MM.1S (cell line): ENCODE measurements around the gene MBOAT7.

Experiments used
- DNase-seq: peaks from one replicate; pipeline ENCODE4 v3.0.0-alpha.2; 2015
- H2AFZ ChIP-seq: fragments of 300-600 bp; sonication (generic); 2 replicates; pipeline ENCODE4 v1.6.0; 2016; ENCODE audit warnings: antibody characterized with exemption, low read length
- H3F3A ChIP-seq: fragments of 300-600 bp; sonication (generic); 2 replicates; pipeline ENCODE4 v1.6.1; 2016; ENCODE audit warnings: mild to moderate bottlenecking, antibody characterized with exemption, low read length, moderate library complexity, mixed read lengths; ENCODE audit not compliant: insufficient read depth
- H3K27ac ChIP-seq: fragments of 300-600 bp; sonication (generic); 2 replicates; pipeline ENCODE4 v1.5.1; 2016; ENCODE audit warnings: mild to moderate bottlenecking, low read length
- H3K27me3 ChIP-seq: fragments of 300-600 bp; sonication (generic); replicated peaks from 2 replicates; pipeline ENCODE4 v1.6.0; 2016; ENCODE audit warnings: low read length; ENCODE audit not compliant: insufficient read depth
- H3K36me3 ChIP-seq: fragments of 300-600 bp; sonication (generic); replicated peaks from 2 replicates; pipeline ENCODE4 v1.6.1; 2016; ENCODE audit warnings: mild to moderate bottlenecking, low read length, mixed read lengths; ENCODE audit not compliant: insufficient read depth
- H3K4me1 ChIP-seq: fragments of 300-600 bp; sonication (generic); 2 replicates; pipeline ENCODE4 v1.6.1; 2016; ENCODE audit warnings: low read length, mixed read lengths
- H3K4me2 ChIP-seq: fragments of 300-600 bp; sonication (generic); 2 replicates; pipeline ENCODE4 v1.6.0; 2016; ENCODE audit warnings: low read depth, low read length
- H3K4me3 ChIP-seq: fragments of 300-600 bp; sonication (generic); 2 replicates; pipeline ENCODE4 v1.5.1; 2016; ENCODE audit warnings: low read length, mixed read lengths
- H3K79me2 ChIP-seq: fragments of 300-600 bp; sonication (generic); 2 replicates; pipeline ENCODE4 v1.6.1; 2016; ENCODE audit warnings: mixed run types, low read length, mixed read lengths
- H3K9ac ChIP-seq: fragments of 300-600 bp; sonication (generic); 2 replicates; pipeline ENCODE4 v1.6.1; 2016; ENCODE audit warnings: low read length, mixed read lengths
- H3K9me2 ChIP-seq: fragments of 300-600 bp; sonication (generic); replicated peaks from 2 replicates; pipeline ENCODE4 v1.6.1; 2016; ENCODE audit warnings: mild to moderate bottlenecking, low read length, mixed read lengths; ENCODE audit not compliant: insufficient read depth
- H3K9me3 ChIP-seq: fragments of 300-600 bp; sonication (generic); replicated peaks from 2 replicates; pipeline ENCODE4 v1.6.1; 2016; ENCODE audit warnings: mild to moderate bottlenecking, low read length, mixed read lengths; ENCODE audit not compliant: insufficient read depth
- H4K20me1 ChIP-seq: fragments of 300-600 bp; sonication (generic); 2 replicates; pipeline ENCODE4 v1.6.1; 2016; ENCODE audit warnings: mild to moderate bottlenecking, low read length, moderate library complexity, mixed read lengths; ENCODE audit not compliant: insufficient read depth
- EZH2 ChIP-seq: fragments of 300-600 bp; sonication (generic); optimal IDR thresholded peaks from 2 replicates; pipeline ENCODE3; 2017; ENCODE audit warnings: low read depth, mild to moderate bottlenecking, antibody characterized with exemption, low read length, mixed read lengths
- EZH2phosphoT487 ChIP-seq: fragments of 300-600 bp; sonication (generic); IDR thresholded peaks from 2 replicates; pipeline ENCODE4 v1.6.1; 2018; ENCODE audit warnings: antibody characterized with exemption, low read length
- TF ChIP-seq, protein P1 (sequence below): fragments of 300-600 bp; sonication (generic); IDR thresholded peaks from 2 replicates; pipeline ENCODE4 v1.5.1; 2016; ENCODE audit warnings: antibody characterized with exemption, low read length, mixed read lengths

The MBOAT7 gene

GRCh38 chr19:54149021-54149812 lies 40.2 kb downstream of the MBOAT7 start:
- no peaks in the 10 kb centered on the region for H3K9me2 ChIP-seq
- peaks cover 11% of the 10 kb centered on the region for H3K36me3 ChIP-seq
- no peak overlapping the region for H3K27ac ChIP-seq
- H3K4me3 ChIP-seq, result no peak overlapping the region
- H3K79me2 ChIP-seq, result peaks cover 3% of the 10 kb centered on the region
- no peak for TF ChIP-seq EZH2phosphoT487
- TF ChIP-seq, protein P1, sequence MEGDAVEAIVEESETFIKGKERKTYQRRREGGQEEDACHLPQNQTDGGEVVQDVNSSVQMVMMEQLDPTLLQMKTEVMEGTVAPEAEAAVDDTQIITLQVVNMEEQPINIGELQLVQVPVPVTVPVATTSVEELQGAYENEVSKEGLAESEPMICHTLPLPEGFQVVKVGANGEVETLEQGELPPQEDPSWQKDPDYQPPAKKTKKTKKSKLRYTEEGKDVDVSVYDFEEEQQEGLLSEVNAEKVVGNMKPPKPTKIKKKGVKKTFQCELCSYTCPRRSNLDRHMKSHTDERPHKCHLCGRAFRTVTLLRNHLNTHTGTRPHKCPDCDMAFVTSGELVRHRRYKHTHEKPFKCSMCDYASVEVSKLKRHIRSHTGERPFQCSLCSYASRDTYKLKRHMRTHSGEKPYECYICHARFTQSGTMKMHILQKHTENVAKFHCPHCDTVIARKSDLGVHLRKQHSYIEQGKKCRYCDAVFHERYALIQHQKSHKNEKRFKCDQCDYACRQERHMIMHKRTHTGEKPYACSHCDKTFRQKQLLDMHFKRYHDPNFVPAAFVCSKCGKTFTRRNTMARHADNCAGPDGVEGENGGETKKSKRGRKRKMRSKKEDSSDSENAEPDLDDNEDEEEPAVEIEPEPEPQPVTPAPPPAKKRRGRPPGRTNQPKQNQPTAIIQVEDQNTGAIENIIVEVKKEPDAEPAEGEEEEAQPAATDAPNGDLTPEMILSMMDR, result no peak
- no peak for TF ChIP-seq EZH2
- H3K27me3 ChIP-seq, result no peaks in the 10 kb centered on the region
- H3K9me3 ChIP-seq, result no peaks in the 10 kb centered on the region
- no peaks in the 10 kb centered on the region for H3K4me1 ChIP-seq
- no peak overlapping the region for H3K4me2 ChIP-seq
- no peak for DNase-seq
- no peak overlapping the region for H2AFZ ChIP-seq
- no peak overlapping the region for H3K9ac ChIP-seq
- no peaks in the 10 kb centered on the region for H4K20me1 ChIP-seq
- H3F3A ChIP-seq, result 0 out of 2 replicates have a peak, but pooled peaks cover 10% of the 10 kb centered on the region

DNA sequence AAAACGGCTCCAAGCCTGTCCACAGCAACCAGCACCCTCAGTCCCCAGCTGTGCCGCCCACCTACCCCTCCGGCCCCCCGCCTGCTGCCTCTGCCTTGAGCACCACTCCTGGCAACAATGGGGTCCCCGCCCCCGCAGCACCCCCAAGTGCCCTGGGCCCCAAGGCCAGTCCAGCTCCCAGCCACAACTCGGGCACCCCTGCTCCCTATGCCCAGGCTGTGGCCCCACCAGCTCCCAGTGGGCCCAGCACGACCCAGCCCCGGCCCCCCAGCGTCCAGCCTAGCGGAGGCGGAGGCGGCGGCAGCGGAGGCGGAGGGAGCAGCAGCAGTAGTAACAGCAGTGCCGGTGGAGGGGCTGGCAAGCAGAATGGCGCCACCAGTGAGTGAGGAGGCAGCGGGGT lies 41.2 kb downstream of the MBOAT7 start:
- no peak overlapping the region for H3K27ac ChIP-seq

DNA sequence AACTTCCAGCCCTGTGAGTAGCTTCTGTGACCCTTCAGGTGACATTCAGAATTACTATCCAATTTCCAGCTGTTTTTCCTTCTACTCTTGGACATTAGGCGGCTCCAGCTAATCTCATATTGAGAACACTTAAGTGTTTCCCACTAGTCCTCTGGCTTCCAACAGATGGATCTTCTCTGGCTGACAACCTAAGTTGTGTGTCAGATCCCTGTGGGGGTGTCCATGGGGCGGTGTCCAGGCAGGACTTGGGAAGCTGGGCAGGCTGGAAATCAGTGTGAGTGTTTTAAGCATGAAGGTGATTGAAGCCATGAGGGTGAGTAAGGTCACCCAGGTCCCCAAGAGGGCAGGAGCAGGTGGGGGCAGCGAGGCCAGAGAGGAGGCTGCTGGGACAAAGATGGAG lies 41.7 kb downstream of the MBOAT7 start:
- Histone ChIP-seq H3K4me1 (no peaks in the 10 kb centered on the region), H4K20me1 (0 out of 2 replicates have a peak, but pooled peaks cover under 1% of the 10 kb centered on the region), H2AFZ (no peak overlapping the region), H3K9ac (no peak overlapping the region), H3K27me3 (no peaks in the 10 kb centered on the region), H3K4me3 (no peak overlapping the region), H3K27ac (no peak overlapping the region), H3F3A (no peaks in the 10 kb centered on the region), H3K36me3 (peaks cover 10% of the 10 kb centered on the region), H3K9me3 (no peaks in the 10 kb centered on the region), H3K4me2 (no peak overlapping the region), H3K9me2 (no peaks in the 10 kb centered on the region), H3K79me2 (peaks cover 18% of the 10 kb centered on the region)
- no peak for DNase-seq
- no peak for TF ChIP-seq EZH2phosphoT487
- TF ChIP-seq EZH2, result no peak
- TF ChIP-seq, protein P1, result no peak

More for the DNA sequence above, 41.2 kb downstream of the MBOAT7 start:
- H3K9me2 ChIP-seq, result no peaks in the 10 kb centered on the region
- H3K4me1 ChIP-seq, result no peaks in the 10 kb centered on the region
- H2AFZ ChIP-seq, result no peak overlapping the region
- 0 out of 2 replicates have a peak, but pooled peaks cover under 1% of the 10 kb centered on the region for H3F3A ChIP-seq
- H3K9ac ChIP-seq, result no peak overlapping the region
- H3K27me3 ChIP-seq, result no peaks in the 10 kb centered on the region
- H3K4me2 ChIP-seq, result no peak overlapping the region
- peaks cover 10% of the 10 kb centered on the region for H3K36me3 ChIP-seq
- peaks cover 13% of the 10 kb centered on the region for H3K79me2 ChIP-seq
- TF ChIP-seq EZH2phosphoT487, result no peak
- H4K20me1 ChIP-seq, result no peaks in the 10 kb centered on the region
- no peak overlapping the region for H3K4me3 ChIP-seq
- DNase-seq, result no peak
- H3K9me3 ChIP-seq, result no peaks in the 10 kb centered on the region

- TF ChIP-seq EZH2 (no peak), EZH2phosphoT487 (no peak)
- TF ChIP-seq, protein P1, result no peak
- Histone ChIP-seq H3K36me3 (peaks cover 10% of the 10 kb centered on the region), H3K9me3 (no peaks in the 10 kb centered on the region)
Measured at GRCh38 chr19:54145541-54146158, 43.7 kb downstream of the MBOAT7 start.

More at GRCh38 chr19:54145541-54146158, 43.7 kb downstream of the MBOAT7 start:
- Histone ChIP-seq H3F3A (no peaks in the 10 kb centered on the region), H3K27ac (no peak overlapping the region), H3K9me2 (no peaks in the 10 kb centered on the region), H3K79me2 (peaks cover 38% of the 10 kb centered on the region), H4K20me1 (peaks cover 9% of the 10 kb centered on the region; the same call in 1 of the 2 replicates), H2AFZ (no peak overlapping the region), H3K4me1 (no peaks in the 10 kb centered on the region), H3K4me3 (no peak overlapping the region), H3K4me2 (no peak overlapping the region), H3K27me3 (no peaks in the 10 kb centered on the region), H3K9ac (no peak overlapping the region)
- no peak for DNase-seq
